Activated T-helper 1 cell treated with anti-CD3 and anti-CD28 coated beads, Interleukin-12 subunit alpha, Interleukin-12 subunit beta, Interleukin-2, Interleukin-4 antibody, amounts not matched to agents 30 ng/mL and 10 ng/mL and 1 ng/mL, durations not matched to agents 14 hours and 24 hours and 36 hours (primary cell): ENCODE results near the gene UBN2. TPM values are rescaled to one million over a fixed set of nuclear protein-coding genes. Genes with fewer than 3 reads are reported as not detected.
"Not testable (repeated sequence)": the region's sequence is repeated elsewhere in the genome, so short reads cannot be mapped to it uniquely, and the experiment has no call there.

Source experiments
- DNase-seq: peaks from one replicate; pipeline ENCODE4 v3.0.0; 2021; ENCODE audit warnings: low spot score
- H3K27ac Mint-ChIP-seq: one replicate; pipeline ENCODE4 v1.8.0; 2021; ENCODE audit warnings: mild to moderate bottlenecking, mixed read lengths
- H3K27me3 Mint-ChIP-seq: one replicate; pipeline ENCODE4 v1.8.0; 2022; ENCODE audit warnings: mild to moderate bottlenecking, moderate library complexity, mixed read lengths; ENCODE audit not compliant: insufficient read depth
- H3K36me3 Mint-ChIP-seq: one replicate; pipeline ENCODE4 v1.8.0; 2021; ENCODE audit warnings: low read depth, mixed read lengths
- H3K4me1 Mint-ChIP-seq: one replicate; pipeline ENCODE4 v1.8.0; 2021; ENCODE audit warnings: low read depth, mixed read lengths
- H3K4me3 Mint-ChIP-seq: one replicate; pipeline ENCODE4 v1.8.0; 2021; ENCODE audit warnings: mild to moderate bottlenecking, moderate library complexity, mixed read lengths
- H3K9me3 Mint-ChIP-seq: one replicate; pipeline ENCODE4 v1.8.0; 2021; ENCODE audit warnings: mixed read lengths
- intact Hi-C: fragments of 100-400 bp; cut with micrococcal nuclease; formaldehyde crosslinking; loops from one replicate; pipeline ENCODE4 v1.15.1; 2024
- total RNA-seq: library from RNA; stranded (reverse); gene quantifications from 2 replicates; pipeline ENCODE4 v1.2.3, GENCODE V29; 2022

UBN2 gene
- 14.7 and 15.6 TPM in 2 replicates for total RNA-seq

DNA sequence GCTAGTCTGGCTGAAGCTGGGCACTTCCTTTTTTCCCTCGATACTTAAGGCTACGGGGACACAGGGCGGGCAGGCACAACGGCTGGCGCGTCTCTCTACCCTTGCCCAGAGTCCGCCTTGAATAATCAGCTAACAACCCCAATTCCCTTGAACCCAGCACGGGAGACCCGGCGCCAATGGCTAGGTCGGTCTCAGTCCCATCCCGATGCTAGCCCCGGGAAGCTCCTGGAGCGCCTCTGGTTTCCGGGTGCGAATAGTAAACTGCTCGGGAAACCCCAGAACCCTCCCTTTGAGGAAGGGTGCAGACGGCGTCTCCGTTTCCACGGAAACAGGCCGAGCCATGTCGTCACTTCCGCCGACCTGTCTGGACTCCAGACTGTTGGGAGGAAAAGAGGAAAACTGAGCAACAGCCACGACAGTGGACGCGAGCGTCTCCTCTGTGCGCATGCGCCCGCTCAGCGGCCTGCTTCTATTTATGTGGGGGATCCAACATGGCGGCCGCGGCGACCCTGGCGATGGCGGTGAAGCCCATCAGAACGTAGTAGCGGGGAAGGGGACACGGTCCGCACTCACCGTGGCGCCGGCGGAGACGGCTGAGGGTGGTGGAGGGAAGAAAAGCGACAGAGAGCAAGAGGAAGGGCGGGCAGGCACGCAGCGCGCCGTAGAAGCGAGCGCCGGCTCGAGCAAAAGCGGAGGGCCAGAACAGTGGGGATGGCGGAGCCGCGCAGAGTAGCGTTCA lies at the start of gene UBN2:
Gene UBN2, plus strand, starts transcription at position 464 of the 739 bp plus-strand sequence. Its CDS starts 248 bp downstream, at position 712.
- Mint-ChIP-seq H3K27me3 (peaks cover 27% of the 10 kb centered on the region), H3K4me1 (peaks cover 32% of the 10 kb centered on the region), H3K27ac (peak within 1 kb of the TSS; percentile 97), H3K4me3 (peak within 1 kb of the TSS; percentile 100), H3K36me3 (peaks cover 4% of the 10 kb centered on the region), H3K9me3 (no peaks in the 10 kb centered on the region)
- DNase-seq, result peak; percentile 89
- intact Hi-C loops, result loop anchor here (1.0 to 2.0 kb wide), 6 partner anchors 98 to 344 kb away; partner anchors contain the start of genes LUC7L2 and ZC3HAV1

DNA sequence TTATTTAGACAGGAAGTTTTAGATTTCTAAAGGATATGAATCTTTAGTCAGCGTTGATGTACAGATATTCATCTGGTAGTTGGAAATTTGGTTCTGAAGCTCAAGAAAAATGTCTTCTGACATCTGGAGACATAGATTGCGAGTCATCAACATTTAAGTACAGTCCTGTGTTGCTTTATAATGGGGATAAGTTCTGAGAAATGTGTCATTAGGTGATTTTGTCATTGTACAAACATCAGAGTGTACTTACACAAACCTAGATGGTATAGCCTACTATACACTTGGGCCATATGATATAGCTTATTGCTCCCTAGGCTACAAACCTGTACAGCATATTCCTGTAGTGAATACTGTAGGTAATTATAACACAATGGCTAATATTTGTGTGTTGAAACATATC lies 49.6 kb upstream of the UBN2 start:
- H3K36me3 Mint-ChIP-seq, result peaks cover 5% of the 10 kb centered on the region
- no peaks in the 10 kb centered on the region for H3K9me3 Mint-ChIP-seq
- no peak for DNase-seq
- no peaks in the 10 kb centered on the region for H3K4me1 Mint-ChIP-seq
- intact Hi-C loops, result no loop called here
- H3K4me3 Mint-ChIP-seq, result no peak overlapping the region
- peaks cover 2% of the 10 kb centered on the region for H3K27me3 Mint-ChIP-seq
- no peak overlapping the region for H3K27ac Mint-ChIP-seq

DNA sequence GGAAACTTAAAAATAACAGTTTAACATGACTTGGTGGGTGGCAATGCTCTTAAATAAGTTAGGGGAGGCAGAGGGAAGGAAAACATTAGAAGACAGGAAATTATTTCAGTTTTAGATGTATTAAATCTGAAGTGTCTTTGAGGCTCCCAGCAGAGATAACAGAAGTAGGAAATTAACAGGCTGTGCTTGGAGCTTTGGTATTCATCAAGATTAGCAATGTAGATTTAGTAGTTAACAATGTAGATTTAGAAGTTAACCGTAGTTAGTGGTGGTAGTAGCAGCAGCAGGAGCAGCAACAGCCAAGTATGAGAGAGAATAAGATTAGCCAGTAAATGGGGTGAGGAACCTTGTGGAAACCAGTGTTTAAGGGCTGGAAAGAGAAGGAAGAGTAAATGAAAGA lies 48.7 kb upstream of the UBN2 start:
- Mint-ChIP-seq H3K27me3 (peaks cover 2% of the 10 kb centered on the region), H3K27ac (no peak overlapping the region), H3K4me1 (no peaks in the 10 kb centered on the region), H3K4me3 (no peak overlapping the region), H3K9me3 (no peaks in the 10 kb centered on the region), H3K36me3 (peaks cover 5% of the 10 kb centered on the region)
- intact Hi-C loops, result no loop called here
- no peak for DNase-seq

DNA sequence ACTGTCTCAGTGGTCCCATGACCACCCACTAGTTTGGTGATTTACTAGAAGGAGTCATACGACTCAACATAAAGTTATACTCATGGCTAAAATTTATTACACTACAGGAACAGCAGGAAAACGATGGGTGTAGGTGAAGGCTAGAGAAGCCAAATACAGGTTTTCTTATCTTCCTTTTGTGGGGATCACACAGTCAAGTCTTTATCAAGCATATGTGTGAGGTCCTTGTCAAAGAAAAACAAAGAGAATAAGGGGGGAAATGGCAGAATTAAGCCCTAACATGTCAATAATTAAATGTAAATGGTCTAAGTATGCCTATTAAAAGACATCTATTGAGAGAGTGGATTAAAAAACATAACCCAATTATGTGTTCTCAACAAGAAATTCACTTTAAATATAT lies 47.8 kb upstream of the UBN2 start:
- no peak for DNase-seq
- Mint-ChIP-seq H3K36me3 (peaks cover 5% of the 10 kb centered on the region), H3K4me1 (no peaks in the 10 kb centered on the region), H3K27me3 (peaks cover 2% of the 10 kb centered on the region), H3K9me3 (no peaks in the 10 kb centered on the region), H3K4me3 (no peak overlapping the region), H3K27ac (no peak overlapping the region)
- intact Hi-C loops, result no loop called here

DNA sequence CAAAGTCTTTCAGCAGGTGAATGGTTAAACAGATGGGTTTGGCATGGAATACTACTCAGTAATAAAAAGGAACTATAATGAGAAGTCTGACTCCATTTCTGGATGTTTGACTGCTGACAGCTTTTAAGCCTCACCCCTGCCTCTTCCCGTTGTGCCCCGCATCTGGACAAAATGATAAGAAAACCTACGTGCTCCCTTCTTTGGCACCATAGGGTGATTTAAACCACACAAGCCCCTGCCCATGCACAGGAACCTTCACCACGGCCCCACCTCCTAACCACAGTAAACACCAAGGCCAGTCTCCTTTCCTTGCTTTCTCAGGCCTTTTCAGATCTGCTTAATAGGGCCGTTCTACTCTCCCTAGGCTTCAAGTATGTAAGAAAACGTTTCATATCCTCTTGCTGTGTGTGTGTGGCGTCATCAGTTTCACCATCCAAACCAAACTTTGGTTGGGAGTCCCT lies 47.1 kb upstream of the UBN2 start:
- no peak for DNase-seq
- H3K27ac Mint-ChIP-seq, result no peak overlapping the region
- H3K27me3 Mint-ChIP-seq, result peaks cover 2% of the 10 kb centered on the region
- no peak overlapping the region for H3K4me3 Mint-ChIP-seq
- H3K9me3 Mint-ChIP-seq, result no peaks in the 10 kb centered on the region
- intact Hi-C loops, result no loop called here
- H3K4me1 Mint-ChIP-seq, result no peaks in the 10 kb centered on the region
- peaks cover 5% of the 10 kb centered on the region for H3K36me3 Mint-ChIP-seq

DNA sequence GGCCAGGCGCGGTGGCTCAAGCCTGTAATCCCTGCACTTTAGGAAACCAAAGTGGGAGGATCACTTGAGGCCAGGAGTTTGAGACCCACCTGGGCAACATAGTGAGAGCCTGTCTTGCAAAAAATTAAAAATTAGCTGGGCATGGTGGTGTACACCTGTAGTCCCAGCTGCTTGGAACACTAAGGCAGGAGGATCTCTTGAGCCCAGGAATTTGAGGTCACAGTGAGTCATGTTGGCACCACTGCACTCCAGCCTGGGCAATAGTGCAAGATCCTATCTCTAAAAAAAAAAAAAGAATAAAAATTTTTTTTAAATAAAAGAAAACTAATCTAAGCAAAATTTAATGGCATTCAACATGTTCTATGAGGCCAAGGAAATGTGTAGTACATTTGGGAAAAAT lies 44.9 kb upstream of the UBN2 start:
- peaks cover 5% of the 10 kb centered on the region for H3K36me3 Mint-ChIP-seq
- intact Hi-C loops, result no loop called here
- no peak overlapping the region for H3K4me3 Mint-ChIP-seq
- no peak overlapping the region for H3K27ac Mint-ChIP-seq
- H3K27me3 Mint-ChIP-seq, result peaks cover 2% of the 10 kb centered on the region
- H3K9me3 Mint-ChIP-seq, result no peaks in the 10 kb centered on the region
- no peaks in the 10 kb centered on the region for H3K4me1 Mint-ChIP-seq
- no peak for DNase-seq

DNA sequence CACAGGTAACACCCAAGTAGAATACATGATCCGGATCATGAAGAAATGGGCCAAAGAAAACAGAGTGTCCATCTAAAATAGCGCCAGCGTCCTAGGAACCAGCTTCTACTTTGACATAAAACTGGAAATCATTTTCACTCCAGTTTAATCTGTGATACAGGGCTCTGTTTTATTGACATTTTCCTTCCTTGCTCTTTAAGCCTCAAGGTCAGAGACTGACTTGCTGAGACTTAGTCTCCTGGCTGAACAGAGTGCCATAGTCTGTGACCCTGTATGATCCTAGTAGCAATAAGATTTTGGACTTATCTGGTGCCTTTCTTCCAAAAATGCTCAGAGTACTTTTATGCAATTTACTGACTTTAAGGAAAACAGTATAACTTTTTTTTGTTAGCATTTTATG lies 41.7 kb upstream of the UBN2 start:
- no peaks in the 10 kb centered on the region for H3K36me3 Mint-ChIP-seq
- no peaks in the 10 kb centered on the region for H3K9me3 Mint-ChIP-seq
- H3K4me1 Mint-ChIP-seq, result no peaks in the 10 kb centered on the region
- intact Hi-C loops, result no loop called here
- H3K27ac Mint-ChIP-seq, result no peak overlapping the region
- H3K27me3 Mint-ChIP-seq, result no peaks in the 10 kb centered on the region
- H3K4me3 Mint-ChIP-seq, result no peak overlapping the region
- no peak for DNase-seq

DNA sequence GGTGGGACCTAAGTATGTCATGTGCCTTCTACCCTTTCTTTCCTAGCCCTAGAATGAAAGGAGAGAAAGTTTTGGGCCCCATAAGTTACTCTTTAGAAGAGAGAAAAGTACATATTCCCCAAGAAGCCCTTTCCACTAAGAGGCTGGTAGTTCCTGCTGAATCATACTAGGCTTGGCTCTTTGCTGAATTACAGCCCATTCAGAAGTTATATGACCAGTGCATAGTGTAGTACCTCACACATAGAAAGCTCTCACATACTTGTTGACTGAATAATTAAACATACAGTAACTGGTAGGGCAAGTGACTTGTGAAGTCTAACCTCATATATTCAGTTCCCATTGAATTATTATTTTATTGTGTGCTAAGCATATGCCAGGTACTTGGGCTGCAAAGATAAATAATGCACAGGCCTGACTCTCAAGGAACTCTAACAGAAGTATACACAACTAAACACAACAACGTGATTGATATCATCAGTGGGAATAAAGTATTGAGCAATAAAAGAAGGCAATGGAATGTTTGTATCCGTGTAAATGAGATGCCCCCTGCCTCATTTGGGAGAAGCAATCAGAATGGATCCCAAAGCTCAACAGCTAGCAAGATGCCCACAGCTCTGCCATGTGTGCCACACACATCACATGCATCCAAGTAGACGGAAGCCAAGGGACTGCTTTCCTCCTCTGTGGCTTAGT lies 38.9 kb upstream of the UBN2 start:
- DNase-seq, result no peak
- no peaks in the 10 kb centered on the region for H3K36me3 Mint-ChIP-seq
- H3K4me1 Mint-ChIP-seq, result no peaks in the 10 kb centered on the region
- H3K27ac Mint-ChIP-seq, result no peak overlapping the region
- H3K27me3 Mint-ChIP-seq, result peaks cover 3% of the 10 kb centered on the region
- intact Hi-C loops, result no loop called here
- no peak overlapping the region for H3K4me3 Mint-ChIP-seq
- H3K9me3 Mint-ChIP-seq, result no peaks in the 10 kb centered on the region

DNA sequence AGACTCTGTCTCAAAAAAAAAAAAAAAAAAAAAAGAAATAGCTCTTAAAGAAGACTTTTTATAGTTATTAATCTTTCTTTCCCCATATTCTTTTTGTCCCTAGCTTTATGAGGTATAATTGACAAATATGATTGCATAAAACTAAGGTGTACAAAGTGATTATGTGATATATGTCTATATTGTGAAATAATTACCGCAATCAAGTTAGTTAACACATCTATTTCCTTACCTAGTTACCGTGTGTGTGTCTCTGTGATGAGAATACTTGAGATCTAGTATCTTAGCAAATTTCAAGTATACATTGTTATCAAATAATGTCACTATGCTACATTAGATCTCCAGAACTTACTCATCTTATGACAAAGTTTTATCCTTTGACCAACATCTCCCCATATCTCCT lies 30.7 kb upstream of the UBN2 start:
- DNase-seq, result no peak
- peaks cover 7% of the 10 kb centered on the region for H3K27me3 Mint-ChIP-seq
- intact Hi-C loops, result no loop called here
- H3K27ac Mint-ChIP-seq, result no peak overlapping the region
- H3K9me3 Mint-ChIP-seq, result peaks cover 4% of the 10 kb centered on the region
- H3K36me3 Mint-ChIP-seq, result no peaks in the 10 kb centered on the region
- no peak overlapping the region for H3K4me3 Mint-ChIP-seq
- H3K4me1 Mint-ChIP-seq, result no peaks in the 10 kb centered on the region

DNA sequence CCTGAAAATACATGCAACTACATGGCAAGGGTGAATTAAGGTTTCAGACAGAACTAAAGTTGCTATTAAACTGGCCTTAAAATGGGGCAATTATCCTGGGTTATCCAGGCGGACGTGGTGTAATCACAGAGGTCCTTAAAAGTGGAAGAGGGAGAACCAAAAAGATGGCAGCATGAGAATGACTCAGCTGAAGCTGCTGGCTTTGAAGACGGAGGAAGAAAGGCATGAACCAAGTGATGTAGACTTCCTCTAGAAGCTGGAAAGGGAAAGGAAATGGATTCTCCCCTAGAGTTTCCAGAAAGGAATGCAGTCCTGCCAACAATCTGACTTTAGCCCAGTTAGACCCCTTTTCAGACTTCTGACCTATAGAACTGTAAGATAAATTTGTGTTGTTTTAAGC lies 27.0 kb upstream of the UBN2 start:
- no peak for DNase-seq
- peaks cover 13% of the 10 kb centered on the region for H3K27me3 Mint-ChIP-seq
- peaks cover 1% of the 10 kb centered on the region for H3K36me3 Mint-ChIP-seq
- H3K4me1 Mint-ChIP-seq, result no peaks in the 10 kb centered on the region
- H3K9me3 Mint-ChIP-seq, result peaks cover 29% of the 10 kb centered on the region
- no peak overlapping the region for H3K4me3 Mint-ChIP-seq
- intact Hi-C loops, result no loop called here
- H3K27ac Mint-ChIP-seq, result no peak overlapping the region

DNA sequence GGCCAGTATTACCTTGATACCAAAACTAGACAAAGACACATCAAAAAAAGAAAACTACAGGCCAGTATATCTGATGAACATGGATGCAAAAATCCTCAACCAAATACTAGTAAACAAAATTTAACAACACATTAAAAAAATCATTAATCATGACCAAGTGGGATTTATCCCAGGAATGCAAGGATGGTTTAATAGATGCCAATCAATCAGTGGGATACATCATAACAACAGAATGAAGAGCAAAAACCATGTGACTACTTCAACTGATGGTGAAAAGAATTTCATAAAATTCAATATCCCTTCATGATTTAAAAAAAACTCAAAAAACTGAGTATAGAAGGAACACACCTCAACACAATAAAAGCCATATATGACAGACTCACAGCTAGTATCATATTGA lies 25.2 kb upstream of the UBN2 start:
- DNase-seq, result no peak
- Mint-ChIP-seq H3K4me1 (no peaks in the 10 kb centered on the region), H3K4me3 (no peak overlapping the region), H3K9me3 (peaks cover 29% of the 10 kb centered on the region), H3K27me3 (peaks cover 16% of the 10 kb centered on the region), H3K36me3 (peaks cover 1% of the 10 kb centered on the region), H3K27ac (no peak overlapping the region)
- intact Hi-C loops, result no loop called here

DNA sequence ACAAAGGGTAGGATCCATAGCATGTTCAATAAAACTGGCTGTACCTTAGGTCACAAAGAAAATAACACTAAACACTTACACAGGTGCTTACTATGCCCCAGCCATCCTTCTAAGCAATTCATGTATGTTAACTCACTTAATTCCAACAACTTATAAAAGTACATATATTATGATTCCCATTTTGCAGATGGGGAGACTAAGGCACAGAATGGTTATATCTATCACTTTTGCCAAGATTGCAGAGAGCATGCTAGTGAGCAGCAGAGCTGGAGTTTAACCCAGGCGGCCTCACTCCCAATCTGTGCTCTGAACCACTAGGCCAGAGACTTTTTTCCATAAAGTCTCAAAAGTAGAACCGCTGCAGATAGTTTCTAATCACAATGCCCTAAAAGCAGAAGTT lies 18.9 kb upstream of the UBN2 start:
- intact Hi-C loops, result no loop called here
- H3K9me3 Mint-ChIP-seq, result peaks cover 7% of the 10 kb centered on the region
- H3K4me1 Mint-ChIP-seq, result no peaks in the 10 kb centered on the region
- peaks cover 8% of the 10 kb centered on the region for H3K27me3 Mint-ChIP-seq
- DNase-seq, result no peak
- no peak overlapping the region for H3K4me3 Mint-ChIP-seq
- H3K27ac Mint-ChIP-seq, result no peak overlapping the region
- H3K36me3 Mint-ChIP-seq, result no peaks in the 10 kb centered on the region

DNA sequence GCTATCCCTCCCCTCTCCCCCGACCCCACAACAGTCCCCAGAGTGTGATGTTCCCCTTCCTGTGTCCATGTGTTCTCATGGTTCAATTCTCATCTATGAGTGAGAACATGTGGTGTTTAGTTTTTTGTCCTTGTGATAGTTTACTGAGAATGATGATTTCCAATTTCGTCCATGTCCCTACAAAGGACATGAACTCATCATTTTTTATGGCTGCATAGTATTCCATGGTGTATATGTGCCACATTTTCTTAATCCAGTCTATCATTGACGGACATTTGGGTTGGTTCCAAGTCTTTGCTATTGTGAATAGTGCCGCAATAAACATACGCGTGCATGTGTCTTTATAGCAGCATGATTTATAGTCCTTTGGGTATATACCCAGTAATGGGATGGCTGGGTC lies 17.5 kb upstream of the UBN2 start:
- intact Hi-C loops, H3K36me3 Mint-ChIP-seq, H3K4me1 Mint-ChIP-seq, H3K9me3 Mint-ChIP-seq, H3K4me3 Mint-ChIP-seq, DNase-seq, H3K27ac Mint-ChIP-seq: not testable (repeated sequence)
- peaks cover 13% of the 10 kb centered on the region for H3K27me3 Mint-ChIP-seq
